ENCODE measurements around the gene TRMT5. TPM values are rescaled to one million over a fixed set of nuclear protein-coding genes. Genes with fewer than 3 reads are reported as not detected.

TRMT5 gene
- total and polyA plus RNA-seq, 2 of the 4 experiments (the other 2 are of a cell fraction) = 5.0 to 10.4 TPM

DNA sequence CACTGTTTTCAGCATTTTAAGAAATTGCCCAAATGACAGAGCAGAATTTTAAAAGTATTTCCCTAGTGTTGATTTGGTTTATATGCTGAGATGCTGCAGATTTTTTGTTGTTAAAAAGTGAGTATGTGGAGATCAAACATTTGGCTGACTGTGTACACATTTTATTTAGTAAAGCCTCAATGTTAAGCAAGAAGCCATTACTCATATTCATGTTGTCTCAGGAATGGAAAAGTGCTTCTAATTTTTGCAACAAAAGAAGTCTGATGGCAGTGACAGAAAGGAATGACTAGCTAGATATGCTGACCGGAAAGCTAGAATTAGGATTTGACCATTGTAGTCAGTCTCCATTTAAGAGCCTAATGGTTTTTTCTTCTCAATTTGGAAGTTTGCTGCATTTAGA, 22.7 kb upstream of the TRMT5 start:
- intact Hi-C loops (cut with micrococcal nuclease) = no loop called here
- no peak overlapping the region for H3K23ac ChIP-seq (ENCODE audit: low read depth, low read length)
- no peak overlapping the region for H2BK5ac ChIP-seq (ENCODE audit: low read depth, low read length, poor library complexity, severe bottlenecking)
- ATAC-seq (ENCODE audit: low read depth) (peak; percentile 44), DNase-seq (peak; percentile 23)
- no peak overlapping the region for H3K27ac ChIP-seq (ENCODE audit: insufficient read depth, low read length)
- H3K4me1 ChIP-seq (ENCODE audit: control insufficient read depth, insufficient read depth, low read length) = no peaks in the 10 kb centered on the region
- H3K79me1 ChIP-seq (ENCODE audit: low read depth in 1 of 2, low read length in 2 of 2) = peaks cover 0 to 29% of the 10 kb centered on the region in 2 experiments; a peak in 3 of 4 replicates
- H2BK15ac ChIP-seq (ENCODE audit: low read depth, low read length) = no peak overlapping the region
- no peaks in the 10 kb centered on the region for H3K27me3 ChIP-seq (ENCODE audit: control insufficient read depth, insufficient read depth, low read length)
- no peak overlapping the region for H3K14ac ChIP-seq (replicated peaks; ENCODE audit: low read depth, low read length)
- H3K36me3 ChIP-seq (ENCODE audit: control insufficient read depth, insufficient read depth, low read length) = peaks cover 4% of the 10 kb centered on the region; the same call in 1 of the 2 replicates
- TF ChIP-seq BHLHE40 (IDR thresholded peaks at IDR 0.05; ENCODE audit: low read depth, low read length) (no peak), CEBPB (IDR thresholded peaks at IDR 0.05; ENCODE audit: low read depth, low read length) (peak; percentile 55; the same call in 1 of the 2 replicates)
- POLR2A ChIA-PET (ENCODE audit: unreplicated experiment) = no interaction called here
- H2BK120ac ChIP-seq (ENCODE audit: low read depth, low read length) = no peak overlapping the region
- no TSS peak for BruUV-seq (replicated peaks)
- in situ Hi-C loops (cut with MboI; ENCODE audit: low sequenced_read_pairs) = no loop called here
- H3K4me3 ChIP-seq (ENCODE audit: insufficient read depth, low read depth, low read length) = no peak overlapping the region
- H2AK5ac ChIP-seq (ENCODE audit: low read depth, low read length) = no peak overlapping the region
- WGBS, 2 experiments (ENCODE audit: extremely low coverage in 2 of 2, insufficient read length in 1 of 2) = no CpG with 5 or more reads among the region's 1 CpG
- dilution Hi-C loops (cut with HindIII; ENCODE audit: low sequenced_read_pairs, unreplicated experiment) = no loop called here
- H2AK9ac ChIP-seq (replicated peaks; ENCODE audit: low read depth, low read length, poor library complexity) = no peak overlapping the region
- H3K9ac ChIP-seq (ENCODE audit: low read depth, low read length) = no peak overlapping the region
- no peak overlapping the region for H4K91ac ChIP-seq (ENCODE audit: insufficient read depth, low read depth, low read length)
- no peak overlapping the region for H2AFZ ChIP-seq (replicated peaks; ENCODE audit: low read length, poor library complexity)
- H3K9me1 ChIP-seq (ENCODE audit: insufficient read depth, low read length) = peaks cover 4% of the 10 kb centered on the region; the same call in 1 of the 2 replicates
- no peak overlapping the region for H3K18ac ChIP-seq (ENCODE audit: low read depth, low read length)
- no peak overlapping the region for H4K8ac ChIP-seq (ENCODE audit: low read depth in 2 of 2, low read length in 2 of 2)
- CTCF ChIA-PET = interaction anchor here (1.0 kb wide), 1 partner anchor 22 kb away, joined by 3 read pairs; no protein-coding TSS in a partner anchor
- no peak overlapping the region for H4K5ac ChIP-seq (ENCODE audit: low read depth, low read length)
- no peak overlapping the region for H2BK20ac ChIP-seq (ENCODE audit: low read depth, low read length)
- no peak overlapping the region for H3K4ac ChIP-seq (ENCODE audit: low read depth, low read length)
- H4K20me1 ChIP-seq (ENCODE audit: insufficient read depth, low read length) = no peaks in the 10 kb centered on the region
- H3K4me2 ChIP-seq (ENCODE audit: low read depth, low read length) = no peak overlapping the region
- no peaks in the 10 kb centered on the region for H3K9me3 ChIP-seq (ENCODE audit: control insufficient read depth, insufficient read depth, low read length)
- H3K56ac ChIP-seq (ENCODE audit: extremely low read depth, insufficient read depth, low read length) = no peak overlapping the region

Measured in IMR-90 (cell line).